Measurements from ENCODE around the gene C11orf54.

DNA sequence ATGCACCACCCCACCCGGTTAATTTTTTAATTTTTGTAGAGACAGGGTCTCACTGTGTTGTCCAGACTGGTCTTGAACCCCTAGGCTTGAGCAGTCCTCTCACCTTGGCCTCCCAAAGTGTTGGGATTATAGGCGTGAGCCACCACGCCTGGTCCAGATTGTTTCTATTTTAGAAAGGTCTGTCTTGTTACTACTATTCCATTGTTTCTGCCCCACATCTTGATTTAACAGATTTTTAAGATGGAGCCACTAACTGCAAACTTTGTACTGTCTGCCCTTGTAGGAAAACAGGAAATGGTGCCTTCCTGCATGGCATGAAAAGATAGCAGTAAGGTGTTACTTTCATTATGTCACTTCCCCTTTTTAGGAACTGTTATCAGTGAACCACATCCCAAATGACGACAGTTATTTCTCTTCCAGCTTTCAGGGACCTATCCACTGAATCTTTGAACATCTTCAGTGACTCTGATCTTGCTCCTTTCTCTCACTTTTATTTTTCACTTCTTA is 23.4 kb upstream of the C11orf54 start:
- TF ChIP-seq EZH2 (IDR thresholded peaks at IDR 0.05; ENCODE audit: low read length), result no peak
- TF ChIP-seq, protein P1, sequence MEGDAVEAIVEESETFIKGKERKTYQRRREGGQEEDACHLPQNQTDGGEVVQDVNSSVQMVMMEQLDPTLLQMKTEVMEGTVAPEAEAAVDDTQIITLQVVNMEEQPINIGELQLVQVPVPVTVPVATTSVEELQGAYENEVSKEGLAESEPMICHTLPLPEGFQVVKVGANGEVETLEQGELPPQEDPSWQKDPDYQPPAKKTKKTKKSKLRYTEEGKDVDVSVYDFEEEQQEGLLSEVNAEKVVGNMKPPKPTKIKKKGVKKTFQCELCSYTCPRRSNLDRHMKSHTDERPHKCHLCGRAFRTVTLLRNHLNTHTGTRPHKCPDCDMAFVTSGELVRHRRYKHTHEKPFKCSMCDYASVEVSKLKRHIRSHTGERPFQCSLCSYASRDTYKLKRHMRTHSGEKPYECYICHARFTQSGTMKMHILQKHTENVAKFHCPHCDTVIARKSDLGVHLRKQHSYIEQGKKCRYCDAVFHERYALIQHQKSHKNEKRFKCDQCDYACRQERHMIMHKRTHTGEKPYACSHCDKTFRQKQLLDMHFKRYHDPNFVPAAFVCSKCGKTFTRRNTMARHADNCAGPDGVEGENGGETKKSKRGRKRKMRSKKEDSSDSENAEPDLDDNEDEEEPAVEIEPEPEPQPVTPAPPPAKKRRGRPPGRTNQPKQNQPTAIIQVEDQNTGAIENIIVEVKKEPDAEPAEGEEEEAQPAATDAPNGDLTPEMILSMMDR (optimal IDR thresholded peaks at IDR 0.05 in 1 of 3, IDR thresholded peaks at IDR 0.05 in 1 of 3, conservative IDR thresholded peaks at IDR 0.05 in 1 of 3; ENCODE audit: extremely low read depth in 1 of 3, insufficient read depth in 2 of 3, low read length in 3 of 3), result no peak

Data from keratinocyte (primary cell).